HEK293 (cell line): ENCODE results near the gene ROBO1.
A peak's percentile ranks its signal among the peaks of the same experiment; 100 is the strongest.

Experiments
- CTCF ChIA-PET: fragments of 350-600 bp; formaldehyde crosslinking; extraction: SDS; loops from one replicate; lab custom pipeline; 2021; ENCODE audit warnings: antibody characterized with exemption; lab: Yijun Ruan, JAX
- POLR2A ChIA-PET: fragments of 300-600 bp; formaldehyde crosslinking; extraction: SDS; loops from one replicate; lab custom pipeline; 2020; ENCODE audit warnings: antibody characterized with exemption, inconsistent platforms; lab: Yijun Ruan, JAX
- H3K27ac ChIP-seq: fragments of 200-500 bp; sonication (Bioruptor generic); 2 replicates; pipeline ENCODE4 v1.5.1; 2014; ENCODE audit warnings: low read depth, low read length, control low read depth, inconsistent platforms; ENCODE audit errors: extremely low read depth
- H3K36me3 ChIP-seq, 2 experiments: fragments of 200-500 bp in 1 of 2; sonication (Bioruptor generic) in 1 of 2; 1 replicate in 1 of 2; 2 replicates in 1 of 2; pipeline ENCODE4 v1.5.1; 2014 to 2017; ENCODE audit warnings: inconsistent platforms in 2 of 2, low read length in 2 of 2; ENCODE audit not compliant: control insufficient read depth in 2 of 2, insufficient read depth in 1 of 2
- H3K4me1 ChIP-seq: fragments of 200-500 bp; sonication (Bioruptor generic); 2 replicates; pipeline ENCODE4 v1.5.1; 2014; ENCODE audit warnings: mild to moderate bottlenecking, low read length, inconsistent platforms; ENCODE audit not compliant: control insufficient read depth, insufficient read depth
- H3K4me3 ChIP-seq: 2 replicates; pipeline ENCODE4 v1.5.1; 2011; ENCODE audit warnings: low read depth, mild to moderate bottlenecking, control low read depth, low read length, moderate library complexity
- H3K9me3 ChIP-seq: fragments of 200-500 bp; sonication (Bioruptor generic); 2 replicates; pipeline ENCODE4 v1.5.1; 2014; ENCODE audit warnings: low read depth, low read length, inconsistent platforms; ENCODE audit not compliant: control insufficient read depth, insufficient read depth
- BCL11B ChIP-seq: fragments of 450-650 bp; formaldehyde crosslinking; IDR thresholded peaks from 2 replicates; pipeline ENCODE4 v1.5.1; 2016; ENCODE audit warnings: low read depth, missing biosample characterization, missing genetic modification characterization
- HOXD13 ChIP-seq: sonication (generic); formaldehyde crosslinking; IDR thresholded peaks from 2 replicates; pipeline ENCODE4 v1.8.0; 2022; ENCODE audit warnings: missing genetic modification reagents, borderline replicate concordance
- MZF1 ChIP-seq: fragments of 450-650 bp; formaldehyde crosslinking; IDR thresholded peaks from 2 replicates; pipeline ENCODE4 v1.5.1; 2017; ENCODE audit warnings: missing biosample characterization, missing genetic modification characterization, borderline replicate concordance
- SP3 ChIP-seq: fragments of 450-650 bp; formaldehyde crosslinking; IDR thresholded peaks from 2 replicates; pipeline ENCODE4 v1.5.1; 2016; ENCODE audit warnings: missing biosample characterization, missing genetic modification characterization
- WT1 ChIP-seq: fragments of 450-650 bp; formaldehyde crosslinking; IDR thresholded peaks from 2 replicates; pipeline ENCODE4 v1.5.1; 2016; ENCODE audit warnings: missing biosample characterization, missing genetic modification characterization
- ZNF140 ChIP-seq: fragments of 450-650 bp; formaldehyde crosslinking; IDR thresholded peaks from 2 replicates; pipeline ENCODE4 v1.5.1; 2016; ENCODE audit warnings: missing biosample characterization, missing genetic modification characterization
- ZNF214 ChIP-seq: fragments of 450-650 bp; formaldehyde crosslinking; IDR thresholded peaks from 2 replicates; pipeline ENCODE4 v1.5.1; 2017; ENCODE audit warnings: missing biosample characterization, mild to moderate bottlenecking, missing genetic modification characterization, borderline replicate concordance
- ZNF239 ChIP-seq: fragments of 450-650 bp; formaldehyde crosslinking; IDR thresholded peaks from 2 replicates; pipeline ENCODE4 v1.5.1; 2016; ENCODE audit warnings: missing biosample characterization, missing genetic modification characterization
- ZNF341 ChIP-seq: fragments of 450-650 bp; formaldehyde crosslinking; IDR thresholded peaks from 2 replicates; pipeline ENCODE4; 2016; ENCODE audit warnings: low read depth, missing biosample characterization, missing genetic modification characterization
- ZNF354C ChIP-seq: fragments of 450-650 bp; formaldehyde crosslinking; IDR thresholded peaks from 2 replicates; pipeline ENCODE4 v1.5.1; 2016; ENCODE audit warnings: missing biosample characterization, missing genetic modification characterization, low read depth, borderline replicate concordance
- ZNF37A ChIP-seq: fragments of 450-650 bp; IDR thresholded peaks from 2 replicates; pipeline ENCODE4 v1.5.1; 2018; ENCODE audit warnings: missing biosample characterization, missing genetic modification characterization
- ZNF391 ChIP-seq: fragments of 450-650 bp; formaldehyde crosslinking; IDR thresholded peaks from 2 replicates; pipeline ENCODE4 v1.5.1; 2016; ENCODE audit warnings: low read depth, missing biosample characterization, missing genetic modification characterization, borderline replicate concordance
- ZNF473 ChIP-seq: fragments of 450-650 bp; formaldehyde crosslinking; IDR thresholded peaks from 2 replicates; pipeline ENCODE4 v1.5.1; 2017; ENCODE audit warnings: missing biosample characterization, missing genetic modification characterization
- ZNF626 ChIP-seq: fragments of 450-650 bp; sonication (Bioruptor Pico); formaldehyde crosslinking; IDR thresholded peaks from 2 replicates; pipeline ENCODE4 v1.5.1; 2018; ENCODE audit warnings: missing biosample characterization, missing genetic modification characterization, inconsistent platforms
- ZNF670 ChIP-seq: fragments of 450-650 bp; formaldehyde crosslinking; IDR thresholded peaks from 2 replicates; pipeline ENCODE4 v1.5.1; 2016; ENCODE audit warnings: missing biosample characterization, missing genetic modification characterization, low read depth
- ZNF768 ChIP-seq: fragments of 450-650 bp; formaldehyde crosslinking; IDR thresholded peaks from 2 replicates; pipeline ENCODE4 v1.5.1; 2018; ENCODE audit warnings: missing biosample characterization, mild to moderate bottlenecking, missing genetic modification characterization
- TF ChIP-seq, protein P1 (sequence below): fragments of 450-650 bp; formaldehyde crosslinking; IDR thresholded peaks from 2 replicates; pipeline ENCODE4 v1.5.1; 2016; ENCODE audit warnings: missing biosample characterization, missing genetic modification characterization
- TF ChIP-seq, protein P2 (sequence below): fragments of 450-650 bp; formaldehyde crosslinking; IDR thresholded peaks from 2 replicates; pipeline ENCODE4 v1.5.1; 2016; ENCODE audit warnings: missing biosample characterization, missing genetic modification characterization, borderline replicate concordance
- TF ChIP-seq, protein P3 (sequence below): fragments of 450-650 bp; formaldehyde crosslinking; optimal IDR thresholded peaks from 2 replicates; pipeline ENCODE3; 2016; ENCODE audit warnings: missing biosample characterization, mild to moderate bottlenecking, missing genetic modification characterization
- TF ChIP-seq, protein P4 (sequence below): fragments of 450-650 bp; formaldehyde crosslinking; IDR thresholded peaks from 2 replicates; pipeline ENCODE4 v1.5.1; 2016; ENCODE audit warnings: missing biosample characterization, missing genetic modification characterization, borderline replicate concordance
- TF ChIP-seq, protein P5 (sequence below): fragments of 450-650 bp; formaldehyde crosslinking; IDR thresholded peaks from 2 replicates; pipeline ENCODE4 v1.5.1; 2017; ENCODE audit warnings: missing biosample characterization, missing genetic modification characterization

The ROBO1 gene

DNA sequence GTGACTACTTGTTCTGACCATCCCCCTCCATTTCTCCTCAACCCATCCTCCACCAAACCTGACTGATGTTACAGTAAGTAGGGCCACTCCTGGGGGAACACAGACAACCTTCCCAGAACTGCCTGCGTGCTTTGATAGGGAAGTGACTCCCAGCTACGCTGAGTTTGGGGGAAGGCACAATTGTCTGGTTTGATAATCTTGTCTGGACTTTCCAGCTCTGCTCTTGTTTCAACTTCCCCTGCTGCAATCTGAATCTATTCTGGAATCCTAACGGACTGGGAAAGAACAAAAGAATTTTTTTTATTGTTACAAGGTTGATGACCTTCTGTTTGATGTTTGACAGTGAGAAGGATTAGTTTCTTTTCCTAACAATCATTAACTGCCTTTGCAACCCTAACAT lies 895.6 kb downstream of the ROBO1 start (continued):
- TF ChIP-seq ZNF140 (tag by site-specific recombination) (no peak), ZNF473 (tag by site-specific recombination) (no peak), ZNF768 (tag by site-specific recombination) (no peak), ZNF37A (tag by site-specific recombination) (no peak), BCL11B (no peak), ZNF341 (0 out of 2 replicates have a peak, but pooled peaks have one; percentile 23), WT1 (tag by site-specific recombination) (no peak)
- TF ChIP-seq, all 188 proteins: peak for 3

DNA sequence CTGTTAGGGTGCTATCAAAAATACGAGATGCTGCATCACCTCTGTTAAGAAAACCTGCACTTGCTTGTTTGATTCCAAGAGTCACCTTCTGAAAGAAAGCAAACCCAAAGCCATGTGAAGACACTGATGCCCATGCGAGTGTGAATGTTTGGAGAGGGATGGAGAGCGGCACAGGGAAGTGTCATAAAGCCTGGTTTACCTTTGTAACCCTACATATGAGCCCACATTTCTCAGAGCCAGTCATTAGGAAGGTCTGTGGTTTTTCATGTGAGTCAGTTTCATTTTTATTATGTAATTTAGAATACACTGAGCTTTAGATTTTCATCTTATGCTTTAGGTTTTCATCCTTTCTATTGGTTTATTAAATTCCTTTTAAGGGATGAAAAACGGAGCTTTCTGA lies 896.8 kb downstream of the ROBO1 start:
- CTCF ChIA-PET: no interaction called here
- TF ChIP-seq ZNF214 (tag by site-specific recombination): no peak
- TF ChIP-seq HOXD13 (CRISPR knock-in tag): no peak
- no peak for TF ChIP-seq ZNF239 (tag by site-specific recombination)
- TF ChIP-seq SP3 (tag by site-specific recombination): no peak
- no peak for TF ChIP-seq ZNF670 (tag by site-specific recombination)
- TF ChIP-seq MZF1 (tag by site-specific recombination): no peak
- no peak for TF ChIP-seq ZNF626 (tag by site-specific recombination)
- TF ChIP-seq ZNF354C (tag by site-specific recombination): no peak
- TF ChIP-seq, protein P1, sequence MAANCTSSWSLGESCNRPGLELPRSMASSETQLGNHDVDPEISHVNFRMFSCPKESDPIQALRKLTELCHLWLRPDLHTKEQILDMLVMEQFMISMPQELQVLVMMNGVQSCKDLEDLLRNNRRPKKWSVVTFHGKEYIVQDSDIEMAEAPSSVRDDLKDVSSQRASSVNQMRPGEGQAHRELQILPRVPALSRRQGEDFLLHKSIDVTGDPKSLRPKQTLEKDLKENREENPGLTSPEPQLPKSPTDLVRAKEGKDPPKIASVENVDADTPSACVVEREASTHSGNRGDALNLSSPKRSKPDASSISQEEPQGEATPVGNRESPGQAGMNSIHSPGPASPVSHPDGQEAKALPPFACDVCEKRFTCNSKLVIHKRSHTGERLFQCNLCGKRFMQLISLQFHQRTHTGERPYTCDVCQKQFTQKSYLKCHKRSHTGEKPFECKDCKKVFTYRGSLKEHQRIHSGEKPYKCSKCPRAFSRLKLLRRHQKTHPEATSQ (tag by site-specific recombination): no peak
- TF ChIP-seq, protein P2, sequence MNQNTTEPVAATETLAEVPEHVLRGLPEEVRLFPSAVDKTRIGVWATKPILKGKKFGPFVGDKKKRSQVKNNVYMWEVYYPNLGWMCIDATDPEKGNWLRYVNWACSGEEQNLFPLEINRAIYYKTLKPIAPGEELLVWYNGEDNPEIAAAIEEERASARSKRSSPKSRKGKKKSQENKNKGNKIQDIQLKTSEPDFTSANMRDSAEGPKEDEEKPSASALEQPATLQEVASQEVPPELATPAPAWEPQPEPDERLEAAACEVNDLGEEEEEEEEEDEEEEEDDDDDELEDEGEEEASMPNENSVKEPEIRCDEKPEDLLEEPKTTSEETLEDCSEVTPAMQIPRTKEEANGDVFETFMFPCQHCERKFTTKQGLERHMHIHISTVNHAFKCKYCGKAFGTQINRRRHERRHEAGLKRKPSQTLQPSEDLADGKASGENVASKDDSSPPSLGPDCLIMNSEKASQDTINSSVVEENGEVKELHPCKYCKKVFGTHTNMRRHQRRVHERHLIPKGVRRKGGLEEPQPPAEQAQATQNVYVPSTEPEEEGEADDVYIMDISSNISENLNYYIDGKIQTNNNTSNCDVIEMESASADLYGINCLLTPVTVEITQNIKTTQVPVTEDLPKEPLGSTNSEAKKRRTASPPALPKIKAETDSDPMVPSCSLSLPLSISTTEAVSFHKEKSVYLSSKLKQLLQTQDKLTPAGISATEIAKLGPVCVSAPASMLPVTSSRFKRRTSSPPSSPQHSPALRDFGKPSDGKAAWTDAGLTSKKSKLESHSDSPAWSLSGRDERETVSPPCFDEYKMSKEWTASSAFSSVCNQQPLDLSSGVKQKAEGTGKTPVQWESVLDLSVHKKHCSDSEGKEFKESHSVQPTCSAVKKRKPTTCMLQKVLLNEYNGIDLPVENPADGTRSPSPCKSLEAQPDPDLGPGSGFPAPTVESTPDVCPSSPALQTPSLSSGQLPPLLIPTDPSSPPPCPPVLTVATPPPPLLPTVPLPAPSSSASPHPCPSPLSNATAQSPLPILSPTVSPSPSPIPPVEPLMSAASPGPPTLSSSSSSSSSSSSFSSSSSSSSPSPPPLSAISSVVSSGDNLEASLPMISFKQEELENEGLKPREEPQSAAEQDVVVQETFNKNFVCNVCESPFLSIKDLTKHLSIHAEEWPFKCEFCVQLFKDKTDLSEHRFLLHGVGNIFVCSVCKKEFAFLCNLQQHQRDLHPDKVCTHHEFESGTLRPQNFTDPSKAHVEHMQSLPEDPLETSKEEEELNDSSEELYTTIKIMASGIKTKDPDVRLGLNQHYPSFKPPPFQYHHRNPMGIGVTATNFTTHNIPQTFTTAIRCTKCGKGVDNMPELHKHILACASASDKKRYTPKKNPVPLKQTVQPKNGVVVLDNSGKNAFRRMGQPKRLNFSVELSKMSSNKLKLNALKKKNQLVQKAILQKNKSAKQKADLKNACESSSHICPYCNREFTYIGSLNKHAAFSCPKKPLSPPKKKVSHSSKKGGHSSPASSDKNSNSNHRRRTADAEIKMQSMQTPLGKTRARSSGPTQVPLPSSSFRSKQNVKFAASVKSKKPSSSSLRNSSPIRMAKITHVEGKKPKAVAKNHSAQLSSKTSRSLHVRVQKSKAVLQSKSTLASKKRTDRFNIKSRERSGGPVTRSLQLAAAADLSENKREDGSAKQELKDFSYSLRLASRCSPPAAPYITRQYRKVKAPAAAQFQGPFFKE (tag by site-specific recombination): no peak
- TF ChIP-seq ZNF391: no peak
- TF ChIP-seq, protein P3, sequence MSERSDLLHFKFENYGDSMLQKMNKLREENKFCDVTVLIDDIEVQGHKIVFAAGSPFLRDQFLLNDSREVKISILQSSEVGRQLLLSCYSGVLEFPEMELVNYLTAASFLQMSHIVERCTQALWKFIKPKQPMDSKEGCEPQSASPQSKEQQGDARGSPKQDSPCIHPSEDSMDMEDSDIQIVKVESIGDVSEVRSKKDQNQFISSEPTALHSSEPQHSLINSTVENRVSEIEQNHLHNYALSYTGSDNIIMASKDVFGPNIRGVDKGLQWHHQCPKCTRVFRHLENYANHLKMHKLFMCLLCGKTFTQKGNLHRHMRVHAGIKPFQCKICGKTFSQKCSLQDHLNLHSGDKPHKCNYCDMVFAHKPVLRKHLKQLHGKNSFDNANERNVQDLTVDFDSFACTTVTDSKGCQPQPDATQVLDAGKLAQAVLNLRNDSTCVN (tag by site-specific recombination): no peak
- TF ChIP-seq, protein P4, sequence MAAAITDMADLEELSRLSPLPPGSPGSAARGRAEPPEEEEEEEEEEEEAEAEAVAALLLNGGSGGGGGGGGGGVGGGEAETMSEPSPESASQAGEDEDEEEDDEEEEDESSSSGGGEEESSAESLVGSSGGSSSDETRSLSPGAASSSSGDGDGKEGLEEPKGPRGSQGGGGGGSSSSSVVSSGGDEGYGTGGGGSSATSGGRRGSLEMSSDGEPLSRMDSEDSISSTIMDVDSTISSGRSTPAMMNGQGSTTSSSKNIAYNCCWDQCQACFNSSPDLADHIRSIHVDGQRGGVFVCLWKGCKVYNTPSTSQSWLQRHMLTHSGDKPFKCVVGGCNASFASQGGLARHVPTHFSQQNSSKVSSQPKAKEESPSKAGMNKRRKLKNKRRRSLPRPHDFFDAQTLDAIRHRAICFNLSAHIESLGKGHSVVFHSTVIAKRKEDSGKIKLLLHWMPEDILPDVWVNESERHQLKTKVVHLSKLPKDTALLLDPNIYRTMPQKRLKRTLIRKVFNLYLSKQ (tag by site-specific recombination): no peak
- TF ChIP-seq, protein P5, sequence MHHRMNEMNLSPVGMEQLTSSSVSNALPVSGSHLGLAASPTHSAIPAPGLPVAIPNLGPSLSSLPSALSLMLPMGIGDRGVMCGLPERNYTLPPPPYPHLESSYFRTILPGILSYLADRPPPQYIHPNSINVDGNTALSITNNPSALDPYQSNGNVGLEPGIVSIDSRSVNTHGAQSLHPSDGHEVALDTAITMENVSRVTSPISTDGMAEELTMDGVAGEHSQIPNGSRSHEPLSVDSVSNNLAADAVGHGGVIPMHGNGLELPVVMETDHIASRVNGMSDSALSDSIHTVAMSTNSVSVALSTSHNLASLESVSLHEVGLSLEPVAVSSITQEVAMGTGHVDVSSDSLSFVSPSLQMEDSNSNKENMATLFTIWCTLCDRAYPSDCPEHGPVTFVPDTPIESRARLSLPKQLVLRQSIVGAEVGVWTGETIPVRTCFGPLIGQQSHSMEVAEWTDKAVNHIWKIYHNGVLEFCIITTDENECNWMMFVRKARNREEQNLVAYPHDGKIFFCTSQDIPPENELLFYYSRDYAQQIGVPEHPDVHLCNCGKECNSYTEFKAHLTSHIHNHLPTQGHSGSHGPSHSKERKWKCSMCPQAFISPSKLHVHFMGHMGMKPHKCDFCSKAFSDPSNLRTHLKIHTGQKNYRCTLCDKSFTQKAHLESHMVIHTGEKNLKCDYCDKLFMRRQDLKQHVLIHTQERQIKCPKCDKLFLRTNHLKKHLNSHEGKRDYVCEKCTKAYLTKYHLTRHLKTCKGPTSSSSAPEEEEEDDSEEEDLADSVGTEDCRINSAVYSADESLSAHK: no peak
- no peak overlapping the region for H3K27ac ChIP-seq

More for the DNA sequence above, 896.8 kb downstream of the ROBO1 start:
- H3K9me3 ChIP-seq: no peaks in the 10 kb centered on the region
- POLR2A ChIA-PET: interaction anchor here (0.7 kb wide), 1 partner anchor 117 kb away, joined by 6 read pairs; no protein-coding TSS in a partner anchor
- H3K4me3 ChIP-seq: no peak overlapping the region
- H3K4me1 ChIP-seq: peaks cover 8% of the 10 kb centered on the region; the same call in 1 of the 2 replicates
- no peaks in the 10 kb centered on the region for H3K36me3 ChIP-seq
